GM18868 (cell line): ENCODE measurements around the gene ADGRG2.
"Not testable (repeated sequence)": the region's sequence is repeated elsewhere in the genome, so short reads cannot be mapped to it uniquely, and the experiment has no call there.

Source experiments
- ATAC-seq: cut with Tn5 transposase; IDR thresholded peaks from one replicate; pipeline ENCODE4 v1.9.1; 2021; ENCODE audit warnings: mild to moderate bottlenecking, moderate library complexity; ENCODE audit not compliant: unreplicated experiment

ADGRG2 gene

GRCh38 chrX:19003756-19004155 lies 118.5 kb downstream of the ADGRG2 start:
- ATAC-seq, result no peak

GRCh38 chrX:18998653-18999052 lies 123.6 kb downstream of the ADGRG2 start:
- ATAC-seq, result no peak

- no peak for ATAC-seq
These were observed 124.4 kb downstream of the ADGRG2 start for GRCh38 chrX:18997916-18998315.

GRCh38 chrX:18996536-18996935 lies 125.7 kb downstream of the ADGRG2 start:
- no peak for ATAC-seq

- ATAC-seq, result no peak
These were observed 127.0 kb downstream of the ADGRG2 start for GRCh38 chrX:18995221-18995620.

- no peak for ATAC-seq
These were observed 127.6 kb downstream of the ADGRG2 start for GRCh38 chrX:18994713-18995112.

- no peak for ATAC-seq
These were observed 129.4 kb downstream of the ADGRG2 start for GRCh38 chrX:18992829-18993228.

GRCh38 chrX:18985186-18985435 lies 137.2 kb downstream of the ADGRG2 start:
- ATAC-seq, result no peak

GRCh38 chrX:18984381-18985185 lies 137.7 kb downstream of the ADGRG2 start:
- ATAC-seq, result peak; percentile 85

- peak; percentile 51 for ATAC-seq
These were observed 138.4 kb downstream of the ADGRG2 start, which contains the start of gene PHKA2 for GRCh38 chrX:18983666-18984380. TSS of gene PHKA2 (minus strand) at chrX:18984114. CDS start at chrX:18983932, 182 bp downstream.

GRCh38 chrX:18981124-18981807 lies 141.0 kb downstream of the ADGRG2 start:
- no peak for ATAC-seq

GRCh38 chrX:18980262-18980661 lies 142.0 kb downstream of the ADGRG2 start:
- ATAC-seq, result not testable (repeated sequence)

GRCh38 chrX:18974993-18975392 lies 147.3 kb downstream of the ADGRG2 start:
- no peak for ATAC-seq

- ATAC-seq, result no peak
These were observed 148.6 kb downstream of the ADGRG2 start for GRCh38 chrX:18973527-18974192.

- no peak for ATAC-seq
These were observed 150.8 kb downstream of the ADGRG2 start for GRCh38 chrX:18971506-18971905.

GRCh38 chrX:18970465-18970864 lies 151.8 kb downstream of the ADGRG2 start:
- ATAC-seq, result no peak

- ATAC-seq, result no peak
These were observed 155.6 kb downstream of the ADGRG2 start for GRCh38 chrX:18966624-18967023.

- no peak for ATAC-seq
These were observed 157.4 kb downstream of the ADGRG2 start for GRCh38 chrX:18964901-18965300.

GRCh38 chrX:18964026-18964425 lies 158.2 kb downstream of the ADGRG2 start:
- no peak for ATAC-seq

- ATAC-seq, result no peak
These were observed 159.9 kb downstream of the ADGRG2 start for GRCh38 chrX:18962329-18962728.

GRCh38 chrX:18961686-18962085 lies 160.6 kb downstream of the ADGRG2 start:
- ATAC-seq, result no peak
